Mucosa of rectum (tissue), 2 donors: ENCODE data around the gene ATXN10.

ENCODE experiments used
- H3K27ac ChIP-seq, 2 donors: one replicate each; pipeline ENCODE4 v1.7.0; 2013; ENCODE audit warnings: inconsistent platforms in 2 of 2, low read depth in 2 of 2, low read length in 2 of 2
- H3K27me3 ChIP-seq, 2 donors: one replicate each; pipeline ENCODE4 v1.7.0; 2013; ENCODE audit warnings: low read length in 2 of 2; ENCODE audit not compliant: control insufficient read depth in 2 of 2, insufficient read depth in 2 of 2
- H3K36me3 ChIP-seq, 2 donors: one replicate each; pipeline ENCODE4 v1.7.0; 2013; ENCODE audit warnings: low read length in 2 of 2; ENCODE audit not compliant: control insufficient read depth in 2 of 2, insufficient read depth in 2 of 2
- H3K4me1 ChIP-seq, 2 donors: one replicate each; pipeline ENCODE4 v1.7.0; 2013; ENCODE audit warnings: low read length in 2 of 2, mild to moderate bottlenecking in 1 of 2; ENCODE audit not compliant: control insufficient read depth in 2 of 2, insufficient read depth in 2 of 2
- H3K4me3 ChIP-seq, 2 donors: one replicate each; pipeline ENCODE4 v1.7.0; 2013; ENCODE audit warnings: low read length in 2 of 2
- H3K9ac ChIP-seq, 2 donors: one replicate each; pipeline ENCODE4 v1.7.0; 2013; ENCODE audit warnings: low read length in 2 of 2, low read depth in 1 of 2, mild to moderate bottlenecking in 1 of 2
- H3K9me3 ChIP-seq, 2 donors: one replicate each; pipeline ENCODE4 v1.7.0; 2013; ENCODE audit warnings: low read length in 2 of 2; ENCODE audit not compliant: control insufficient read depth in 2 of 2
- donor health status: healthy.
- donor health status: Normal muscosa, but diverticular disease.

Gene ATXN10

DNA sequence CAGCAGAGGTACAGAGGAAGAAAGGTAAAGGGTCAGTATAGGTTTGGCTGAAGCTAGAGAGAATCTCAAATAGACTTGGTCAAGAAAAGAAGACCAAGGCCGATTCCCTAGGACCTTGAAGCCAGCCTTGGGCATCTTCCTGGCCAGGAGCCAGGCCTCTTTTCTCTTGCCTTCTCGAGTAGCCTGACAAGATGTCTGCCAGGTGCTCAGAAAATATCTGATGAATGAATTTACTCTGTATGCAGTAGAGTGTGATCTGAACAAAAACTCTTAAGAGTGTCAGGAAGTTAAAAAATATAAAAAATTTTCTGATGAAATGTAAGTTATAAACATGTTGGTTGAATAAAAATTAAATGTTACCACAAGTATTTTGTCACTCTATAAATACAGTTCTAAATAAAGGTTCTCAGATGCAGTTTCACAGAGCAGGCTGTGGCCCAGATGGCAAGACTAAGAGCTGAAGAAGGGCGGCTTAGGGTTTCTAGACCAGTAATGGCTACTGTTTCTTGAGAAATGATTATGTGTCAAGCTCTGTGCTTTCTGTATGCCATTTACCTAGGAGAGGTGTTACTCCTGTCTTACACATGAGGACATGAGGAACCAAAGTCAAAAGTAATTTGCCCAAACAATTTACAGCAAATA, 98.1 kb downstream of the ATXN10 start:
- peaks cover 0 to 5% of the 10 kb centered on the region in 2 donors for H3K36me3 ChIP-seq
- no peaks in the 10 kb centered on the region for H3K4me1 ChIP-seq
- H3K27me3 ChIP-seq: no peaks in the 10 kb centered on the region
- no peak overlapping the region for H3K4me3 ChIP-seq
- no peak overlapping the region for H3K9ac ChIP-seq
- H3K9me3 ChIP-seq: no peaks in the 10 kb centered on the region
- H3K27ac ChIP-seq: no peak overlapping the region

DNA sequence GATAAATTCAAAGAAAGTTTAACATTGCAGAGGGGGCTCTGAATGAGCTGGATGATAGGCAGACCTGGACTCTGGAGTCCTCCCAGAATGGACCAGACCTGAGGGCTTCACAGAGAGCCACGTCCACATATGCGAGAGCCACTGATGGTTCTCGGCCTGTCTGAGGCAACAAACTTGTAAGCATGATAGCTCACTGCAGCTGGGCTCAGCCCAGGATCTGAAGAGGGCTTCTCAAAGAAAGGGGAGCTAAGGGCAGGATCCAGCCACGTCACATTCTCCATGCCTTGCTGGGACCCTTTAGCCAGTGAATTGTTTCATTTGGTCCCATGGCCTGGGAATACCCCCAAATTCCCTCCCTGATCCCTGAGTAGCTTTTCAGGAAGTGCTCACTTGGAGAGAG, 98.9 kb downstream of the ATXN10 start:
- no peaks in the 10 kb centered on the region for H3K9me3 ChIP-seq
- H3K27ac ChIP-seq: no peak overlapping the region
- no peaks in the 10 kb centered on the region for H3K4me1 ChIP-seq
- no peak overlapping the region for H3K4me3 ChIP-seq
- H3K36me3 ChIP-seq: no peaks in the 10 kb centered on the region
- no peak overlapping the region for H3K9ac ChIP-seq
- no peaks in the 10 kb centered on the region for H3K27me3 ChIP-seq

DNA sequence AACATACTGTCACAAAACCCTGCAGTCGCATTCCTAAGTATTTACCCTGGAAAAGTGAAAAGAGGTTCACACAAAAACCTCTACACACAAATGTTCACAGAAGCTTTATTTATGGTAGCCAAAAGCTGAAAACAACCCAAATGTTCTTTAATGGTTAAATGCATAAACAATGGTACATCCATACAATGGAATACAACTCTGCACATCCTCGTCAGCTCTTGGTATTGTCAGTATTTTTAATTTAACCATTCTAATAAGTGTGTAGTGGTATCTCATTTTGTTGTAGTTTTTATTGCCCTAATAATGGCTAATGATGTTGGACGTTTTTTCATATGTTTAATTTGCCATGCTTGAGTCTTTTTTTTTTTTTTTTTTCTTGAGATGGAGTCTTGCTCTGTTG, 99.4 kb downstream of the ATXN10 start:
- Histone ChIP-seq H3K9ac (no peak overlapping the region), H3K4me3 (no peak overlapping the region), H3K36me3 (no peaks in the 10 kb centered on the region), H3K4me1 (no peaks in the 10 kb centered on the region), H3K27ac (no peak overlapping the region), H3K9me3 (no peaks in the 10 kb centered on the region), H3K27me3 (no peaks in the 10 kb centered on the region)

DNA sequence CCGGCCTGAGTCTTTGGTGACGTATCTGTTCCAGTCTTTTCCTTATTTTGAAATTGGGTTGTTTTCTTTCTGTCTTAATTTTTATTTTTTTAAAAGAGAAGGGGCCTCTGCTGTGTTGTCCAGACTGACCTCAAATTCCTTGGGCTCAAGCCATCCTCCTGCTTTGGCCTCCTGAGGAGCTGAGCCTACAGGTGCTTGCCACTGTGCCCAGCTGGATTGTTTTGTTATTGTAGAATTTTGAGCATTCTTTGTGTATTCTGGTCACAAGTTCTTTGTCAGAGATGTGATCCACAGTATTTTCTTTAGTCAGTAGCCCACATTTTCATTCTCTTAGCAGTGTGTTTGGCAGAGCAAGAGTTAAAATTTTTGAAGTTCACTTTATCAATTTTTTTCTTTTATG, 100.1 kb downstream of the ATXN10 start:
- Histone ChIP-seq H3K4me1 (no peaks in the 10 kb centered on the region), H3K4me3 (no peak overlapping the region), H3K27ac (no peak overlapping the region), H3K36me3 (no peaks in the 10 kb centered on the region), H3K27me3 (no peaks in the 10 kb centered on the region), H3K9me3 (no peaks in the 10 kb centered on the region), H3K9ac (no peak overlapping the region)

DNA sequence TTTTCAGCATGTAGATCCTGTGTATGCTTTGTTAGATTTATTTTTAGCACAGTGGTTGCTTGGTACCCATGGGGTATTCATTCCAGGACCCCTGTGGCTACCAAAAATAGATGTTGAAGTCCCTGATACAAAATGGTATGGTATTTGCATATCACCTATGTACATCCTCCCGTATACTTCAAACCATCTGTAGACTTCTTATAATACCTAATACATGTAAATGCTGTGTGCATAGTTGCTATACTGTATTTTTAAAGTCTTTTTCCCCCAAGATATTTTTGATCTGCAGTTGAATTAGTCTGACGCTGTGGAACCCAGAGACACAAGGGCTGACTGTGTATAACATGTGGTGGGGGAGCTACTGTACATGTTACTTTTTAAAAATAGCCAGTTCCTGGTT, 101.1 kb downstream of the ATXN10 start:
- Histone ChIP-seq H3K9ac (no peak overlapping the region), H3K4me3 (no peak overlapping the region), H3K36me3 (no peaks in the 10 kb centered on the region), H3K27me3 (no peaks in the 10 kb centered on the region), H3K27ac (no peak overlapping the region), H3K9me3 (no peaks in the 10 kb centered on the region), H3K4me1 (no peaks in the 10 kb centered on the region)

DNA sequence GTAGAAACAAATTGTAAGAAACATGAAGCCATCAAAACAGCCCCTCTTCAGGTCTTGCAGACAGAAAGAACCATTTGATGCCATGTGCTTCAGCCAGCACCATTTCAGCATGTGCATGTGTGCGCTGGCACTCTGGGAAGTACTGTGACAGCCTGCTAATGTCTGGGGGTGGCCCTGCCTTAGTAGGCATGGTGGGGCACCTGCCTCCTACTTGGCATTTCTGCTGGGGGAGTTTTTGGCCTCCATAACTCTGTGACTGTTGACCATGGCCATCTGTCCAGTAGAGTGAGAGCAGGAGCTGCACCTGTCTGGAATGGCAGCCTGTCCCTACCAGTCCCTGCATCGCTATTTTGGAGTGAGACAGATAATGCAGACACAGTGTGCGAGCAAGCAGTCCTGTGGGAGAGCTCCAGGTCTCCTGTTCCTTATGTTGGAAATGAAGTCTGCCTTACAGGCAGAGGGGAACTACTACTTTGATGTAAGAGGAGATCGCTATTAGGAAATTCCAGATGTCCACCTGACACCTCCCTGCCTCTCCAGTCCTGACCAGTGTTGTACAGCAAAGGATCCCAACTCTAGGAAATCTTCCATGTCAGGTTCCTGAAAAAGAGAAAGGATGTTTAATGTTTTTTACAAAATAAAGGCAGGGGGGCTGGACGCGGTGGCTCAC, 102.5 kb downstream of the ATXN10 start:
- no peaks in the 10 kb centered on the region for H3K27me3 ChIP-seq
- no peaks in the 10 kb centered on the region for H3K36me3 ChIP-seq
- no peak overlapping the region for H3K27ac ChIP-seq
- H3K4me1 ChIP-seq: no peaks in the 10 kb centered on the region
- H3K9me3 ChIP-seq: no peaks in the 10 kb centered on the region
- no peak overlapping the region for H3K9ac ChIP-seq
- H3K4me3 ChIP-seq: no peak overlapping the region

DNA sequence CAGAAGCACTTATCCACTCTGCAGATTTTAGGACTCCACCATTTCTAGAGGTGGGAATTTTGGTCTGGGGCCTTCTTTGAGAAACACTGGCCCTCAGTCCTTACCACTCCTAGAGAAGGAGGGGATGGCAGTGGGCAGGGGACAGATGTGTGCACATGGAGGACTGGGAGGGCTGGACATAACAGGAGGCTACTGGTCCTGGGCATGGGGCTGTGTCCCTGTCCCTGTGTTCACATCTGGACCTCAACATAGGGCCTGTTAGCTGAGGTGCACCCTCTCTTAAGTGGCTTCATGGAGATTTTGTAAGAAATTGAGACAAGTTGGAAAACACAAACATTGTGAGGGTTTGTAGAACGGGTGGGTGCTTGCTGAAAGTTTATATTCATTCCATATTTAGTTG, 103.4 kb downstream of the ATXN10 start:
- Histone ChIP-seq H3K9me3 (no peaks in the 10 kb centered on the region), H3K27me3 (no peaks in the 10 kb centered on the region), H3K4me1 (no peaks in the 10 kb centered on the region), H3K4me3 (no peak overlapping the region), H3K9ac (no peak overlapping the region), H3K27ac (peak overlapping the region in 1 of 2 donors; percentile 46), H3K36me3 (no peaks in the 10 kb centered on the region)

DNA sequence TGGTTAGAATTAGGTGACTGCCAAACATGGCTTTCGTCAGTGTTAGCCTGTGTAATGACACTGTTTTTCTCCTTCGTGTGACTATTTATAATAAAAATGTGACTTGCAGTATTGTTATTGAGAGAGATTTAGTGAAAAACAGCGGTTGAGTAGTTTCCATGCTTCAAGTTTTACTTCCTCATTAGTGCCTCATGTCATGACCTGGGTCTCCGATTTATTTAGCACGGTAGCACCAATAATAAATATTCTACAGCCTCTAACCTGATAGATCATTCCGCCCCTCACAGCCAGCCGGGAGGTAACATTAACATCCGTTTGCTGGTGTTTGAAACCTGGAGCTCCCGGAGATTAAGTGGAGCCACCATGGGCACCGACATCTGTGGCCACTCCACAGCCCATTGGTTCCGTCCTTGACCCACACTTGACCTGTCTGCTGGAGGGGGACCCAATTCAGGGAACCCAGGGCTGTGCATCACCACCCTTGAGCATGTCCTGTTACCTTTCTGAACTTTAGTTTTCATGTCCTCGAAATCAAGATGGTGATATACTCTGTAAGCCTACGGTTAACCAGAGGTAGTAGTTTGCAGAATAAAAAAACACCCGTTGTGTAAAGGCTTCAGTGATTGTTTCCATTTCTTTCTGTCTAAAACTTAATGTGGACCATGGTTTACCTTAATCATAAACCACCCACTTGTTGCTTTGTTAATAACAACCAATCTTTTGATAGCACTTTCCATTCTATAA, 104.1 kb downstream of the ATXN10 start:
- Histone ChIP-seq H3K27me3 (no peaks in the 10 kb centered on the region), H3K9me3 (no peaks in the 10 kb centered on the region), H3K4me1 (no peaks in the 10 kb centered on the region), H3K9ac (no peak overlapping the region), H3K36me3 (no peaks in the 10 kb centered on the region), H3K4me3 (no peak overlapping the region), H3K27ac (peak overlapping the region in 1 of 2 donors; percentile 46)

DNA sequence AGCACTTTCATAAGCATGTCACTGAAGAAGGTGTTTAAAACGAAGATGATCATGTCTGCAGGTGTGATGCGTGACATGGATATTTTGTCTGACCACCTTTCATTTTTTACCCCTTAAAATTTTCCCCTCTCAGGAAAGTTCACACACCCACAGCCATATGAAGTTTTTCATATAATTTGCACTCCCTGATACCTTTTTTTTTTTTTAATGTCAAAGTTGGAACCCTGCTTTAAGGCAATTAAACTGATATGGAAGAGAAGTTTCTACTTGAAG, 104.6 kb downstream of the ATXN10 start:
- Histone ChIP-seq H3K36me3 (no peaks in the 10 kb centered on the region), H3K9me3 (no peaks in the 10 kb centered on the region), H3K4me1 (no peaks in the 10 kb centered on the region), H3K4me3 (no peak overlapping the region), H3K9ac (no peak overlapping the region), H3K27ac (no peak overlapping the region), H3K27me3 (no peaks in the 10 kb centered on the region)

DNA sequence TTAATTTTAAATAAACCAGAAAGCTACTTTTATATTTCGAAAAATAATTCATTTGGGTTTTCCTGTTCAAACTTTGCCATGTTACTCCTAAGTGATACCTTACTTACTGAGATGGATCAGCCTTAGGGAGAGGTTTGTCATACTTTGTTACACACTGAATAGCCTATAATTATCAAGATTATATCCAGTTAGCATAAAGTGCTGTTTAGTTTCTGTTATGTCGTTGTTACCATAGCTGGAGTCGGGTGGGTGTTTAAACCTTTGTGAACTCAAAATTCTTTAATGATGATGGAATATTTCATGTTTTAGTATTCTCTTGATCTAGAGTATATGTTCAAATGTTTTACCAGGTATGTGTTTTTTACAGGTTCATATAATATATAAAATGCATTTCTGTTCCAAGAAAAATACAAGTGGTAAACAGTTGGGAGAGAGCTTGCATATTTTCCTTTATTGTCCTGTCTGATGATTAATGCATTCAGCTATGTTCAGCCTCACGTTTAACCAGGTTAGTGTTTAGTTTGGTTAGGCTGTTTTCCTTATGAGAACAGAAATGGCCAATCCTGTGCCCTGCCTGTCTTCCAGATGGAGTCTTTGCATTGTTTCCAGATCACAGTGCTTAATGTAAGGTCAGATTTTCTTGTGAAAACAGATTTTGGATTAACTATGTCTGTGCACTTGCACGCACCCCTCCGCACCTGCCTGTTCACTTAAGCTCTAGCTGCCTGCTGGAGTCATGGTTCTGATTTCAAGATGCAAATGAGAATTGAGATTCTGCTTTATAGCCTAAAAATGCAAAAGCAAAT, 105.6 kb downstream of the ATXN10 start:
- Histone ChIP-seq H3K4me3 (no peak overlapping the region), H3K9ac (no peak overlapping the region), H3K27me3 (no peaks in the 10 kb centered on the region), H3K27ac (no peak overlapping the region), H3K4me1 (no peaks in the 10 kb centered on the region), H3K36me3 (no peaks in the 10 kb centered on the region), H3K9me3 (no peaks in the 10 kb centered on the region)
